NCI-H128 (cell line): Measurements from ENCODE around the gene JSRP1.

ENCODE experiments used
- DNase-seq: peaks from one replicate; lab custom pipeline; 2025; ENCODE audit not compliant: unreplicated experiment; lab: John Stamatoyannopoulos, UW

Gene JSRP1, protein sequence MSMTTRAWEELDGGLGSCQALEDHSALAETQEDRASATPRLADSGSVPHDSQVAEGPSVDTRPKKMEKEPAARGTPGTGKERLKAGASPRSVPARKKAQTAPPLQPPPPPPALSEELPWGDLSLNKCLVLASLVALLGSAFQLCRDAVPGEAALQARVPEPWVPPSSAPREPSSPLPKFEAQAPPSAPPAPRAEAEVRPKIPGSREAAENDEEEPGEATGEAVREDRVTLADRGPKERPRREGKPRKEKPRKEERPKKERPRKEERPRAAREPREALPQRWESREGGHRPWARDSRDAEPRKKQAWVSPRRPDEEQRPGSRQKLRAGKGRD

DNA sequence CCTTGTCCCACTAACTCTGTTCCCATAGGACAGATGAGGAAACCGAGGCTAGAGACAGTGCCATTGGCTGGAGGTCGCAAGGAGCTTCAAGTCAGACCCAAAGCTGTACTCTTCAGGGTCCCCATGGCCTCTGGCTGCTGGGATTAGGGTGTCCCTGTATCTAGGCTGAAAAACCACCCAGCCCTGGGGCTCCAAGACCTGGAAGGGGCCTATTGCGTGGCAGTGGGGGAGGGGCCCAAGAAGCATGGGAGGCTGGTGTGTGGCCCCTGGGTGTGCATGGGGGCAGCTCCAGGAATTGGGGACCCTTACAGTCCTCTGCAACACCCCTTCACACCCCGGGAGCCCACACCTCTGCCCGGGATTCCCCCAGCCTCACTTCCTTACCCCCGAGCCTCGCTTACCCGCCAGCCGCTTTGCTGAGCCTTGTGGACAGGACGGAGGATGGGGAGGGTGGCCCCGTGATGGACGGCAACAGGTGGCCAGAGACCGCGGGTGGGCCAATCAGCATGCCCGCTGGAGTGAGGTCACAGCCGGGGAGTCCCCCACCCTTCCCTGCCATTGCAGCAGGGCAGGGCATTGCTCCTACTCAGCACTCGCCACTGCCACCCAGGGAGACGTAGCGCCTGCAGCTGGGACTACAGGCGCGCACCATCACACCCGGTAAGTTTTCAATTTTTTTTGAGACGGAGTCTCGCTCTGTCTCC, at the start of gene JSRP1:
Gene JSRP1, minus strand, starts transcription at position 436 of the 704 bp plus-strand sequence. CDS start 1,103 bp downstream, outside the sequence.
- no peak for DNase-seq

DNA sequence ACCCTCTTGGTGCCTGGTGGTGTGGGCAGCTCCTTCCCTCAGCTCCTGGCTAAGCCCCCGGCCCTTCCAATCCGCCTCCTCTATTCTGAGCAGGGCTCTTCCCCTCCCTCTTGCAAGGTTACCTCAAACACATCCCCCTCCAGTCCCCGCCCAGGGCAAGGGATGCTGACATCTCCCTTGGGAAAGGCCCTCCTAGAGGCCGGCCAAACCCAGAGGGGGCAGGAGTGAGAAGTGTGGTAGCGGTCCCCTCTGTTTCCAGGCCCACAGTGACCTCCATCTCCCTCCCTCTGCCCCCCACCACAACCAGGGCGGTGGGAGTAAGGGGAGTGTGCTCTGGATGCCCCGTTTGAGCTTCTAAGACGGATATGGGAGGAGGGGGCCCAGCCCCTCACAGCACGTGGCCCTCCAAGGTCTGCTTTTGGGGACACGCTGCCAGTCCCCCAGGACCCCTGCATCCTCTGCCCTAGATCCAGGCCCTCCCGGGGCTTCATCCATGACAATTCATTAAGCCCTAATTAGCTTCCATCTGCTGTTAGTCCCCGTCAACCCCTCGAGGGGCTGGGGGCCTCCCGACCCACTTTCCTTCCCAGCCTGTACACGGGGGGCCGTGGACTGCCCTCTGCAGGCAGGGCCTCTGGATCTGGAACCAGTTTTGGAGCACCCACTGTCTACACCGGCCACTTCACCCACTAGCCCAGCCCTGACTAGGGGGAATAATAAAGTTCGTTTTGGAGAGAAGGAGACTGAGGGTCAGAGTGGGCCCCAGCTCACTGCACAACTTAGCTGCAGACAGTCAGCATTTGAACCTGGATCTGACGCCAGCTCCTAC, 49.4 kb upstream of the JSRP1 start:
- DNase-seq = no peak

DNA sequence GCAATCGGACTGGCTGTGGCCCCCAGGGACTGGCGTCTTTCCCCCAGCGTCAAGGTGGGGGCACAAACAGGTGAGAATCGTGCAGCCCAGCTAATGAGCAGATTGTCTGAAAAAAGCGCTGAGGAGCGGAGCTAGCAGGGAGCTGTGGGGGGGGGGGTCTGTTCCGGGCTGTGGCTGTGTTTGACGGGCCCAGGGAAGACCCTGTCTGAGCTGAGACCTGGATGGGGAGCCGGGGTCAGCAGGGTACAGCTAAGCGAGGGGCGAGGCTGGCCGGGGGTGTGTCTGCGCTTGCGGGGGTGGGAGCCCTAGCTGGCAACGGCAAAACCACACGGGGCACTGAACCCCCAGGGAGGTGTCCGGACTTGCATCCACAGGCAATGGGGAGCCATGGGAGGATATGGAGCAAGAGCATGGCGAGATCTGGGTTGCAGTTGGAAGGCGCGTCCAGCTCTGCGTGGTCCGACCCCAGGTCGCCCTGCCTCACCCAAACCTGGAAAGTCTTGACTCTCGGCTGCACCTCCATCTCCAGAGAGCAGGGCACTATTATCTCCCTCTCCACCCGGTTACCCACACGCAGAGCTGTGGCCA, 47.1 kb upstream of the JSRP1 start:
- DNase-seq = no peak

DNA sequence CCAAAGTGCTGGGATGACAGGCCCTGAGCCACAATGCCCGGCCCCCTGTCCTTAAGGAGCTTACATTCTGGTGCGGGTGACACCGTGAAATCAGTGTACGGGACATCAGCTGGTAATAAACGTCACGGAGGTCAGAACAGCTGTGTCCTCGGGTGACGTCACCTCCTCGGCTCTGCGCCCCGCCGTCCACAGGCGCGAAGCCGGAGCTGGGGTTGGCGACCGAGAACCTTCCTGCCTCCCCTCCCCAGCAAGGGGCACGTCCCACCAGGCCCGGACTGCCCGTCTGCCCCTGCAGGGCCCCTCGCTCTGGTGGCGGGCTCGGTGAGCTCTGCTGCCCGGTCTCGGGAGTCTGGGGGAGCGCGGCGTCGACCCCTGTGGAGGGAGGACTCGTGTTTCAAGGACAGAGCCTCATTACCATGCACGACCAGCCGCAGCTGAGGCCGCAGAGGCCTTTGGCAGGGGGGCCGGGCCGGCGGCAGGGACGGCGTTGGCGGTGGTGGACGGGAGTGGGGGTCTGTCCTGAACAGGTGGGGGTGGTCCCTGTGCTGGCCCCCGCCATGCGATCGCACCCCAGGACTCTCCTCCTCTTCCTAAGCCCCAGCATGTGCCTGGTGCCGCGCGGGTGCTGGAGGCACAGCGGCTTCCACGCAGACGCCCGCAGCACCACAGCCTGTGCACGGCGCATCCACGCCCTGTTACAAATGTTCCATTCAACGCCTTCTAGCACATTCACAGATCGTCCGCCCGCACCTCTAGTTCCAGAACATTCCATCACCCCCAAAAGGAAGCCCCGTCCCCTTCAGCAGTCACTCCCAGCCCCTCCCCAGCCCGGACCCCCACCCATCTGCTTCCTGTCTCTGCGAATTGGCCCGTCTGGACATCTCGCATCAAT, 46.3 kb upstream of the JSRP1 start:
- no peak for DNase-seq

DNA sequence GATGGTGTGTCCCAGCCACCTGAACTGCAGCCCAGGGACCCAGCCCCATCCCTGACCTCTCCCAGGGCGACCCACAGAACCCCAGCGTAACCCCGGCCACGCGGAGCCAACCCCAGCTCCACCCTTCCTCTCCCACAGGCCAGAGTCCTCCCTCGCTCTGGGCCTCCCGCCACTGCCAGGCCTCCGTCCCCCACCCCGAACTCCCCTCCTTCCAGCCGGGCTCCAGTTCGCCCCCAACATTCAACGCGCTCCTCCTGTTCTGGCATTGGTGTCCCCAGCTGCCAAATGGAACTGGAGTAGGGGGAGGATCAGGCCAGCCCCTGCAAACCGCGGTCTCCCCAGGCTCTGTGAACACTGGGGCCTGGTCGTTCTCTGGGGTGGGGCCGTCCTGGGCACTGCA, 44.3 kb upstream of the JSRP1 start:
- DNase-seq = no peak

DNA sequence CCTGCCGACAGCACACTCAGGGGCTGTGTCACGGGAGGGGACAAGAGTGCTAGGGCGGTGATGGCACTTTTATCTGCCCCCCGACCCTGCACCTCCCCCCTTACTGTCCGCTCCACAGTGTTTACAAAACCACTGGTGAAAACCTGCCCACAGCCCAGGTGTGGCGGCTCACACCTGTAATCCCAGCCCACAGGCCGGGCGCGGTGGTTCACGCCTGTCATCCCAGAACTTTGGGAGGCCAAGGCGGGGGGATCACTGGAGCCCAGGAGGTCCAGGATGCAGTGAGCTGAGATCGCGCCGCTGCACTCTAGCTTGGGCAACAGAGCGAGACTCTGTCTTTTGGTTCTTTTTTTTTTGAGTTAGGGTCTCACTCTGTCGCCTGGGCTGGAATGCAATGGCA, 39.9 kb upstream of the JSRP1 start:
- DNase-seq = no peak

DNA sequence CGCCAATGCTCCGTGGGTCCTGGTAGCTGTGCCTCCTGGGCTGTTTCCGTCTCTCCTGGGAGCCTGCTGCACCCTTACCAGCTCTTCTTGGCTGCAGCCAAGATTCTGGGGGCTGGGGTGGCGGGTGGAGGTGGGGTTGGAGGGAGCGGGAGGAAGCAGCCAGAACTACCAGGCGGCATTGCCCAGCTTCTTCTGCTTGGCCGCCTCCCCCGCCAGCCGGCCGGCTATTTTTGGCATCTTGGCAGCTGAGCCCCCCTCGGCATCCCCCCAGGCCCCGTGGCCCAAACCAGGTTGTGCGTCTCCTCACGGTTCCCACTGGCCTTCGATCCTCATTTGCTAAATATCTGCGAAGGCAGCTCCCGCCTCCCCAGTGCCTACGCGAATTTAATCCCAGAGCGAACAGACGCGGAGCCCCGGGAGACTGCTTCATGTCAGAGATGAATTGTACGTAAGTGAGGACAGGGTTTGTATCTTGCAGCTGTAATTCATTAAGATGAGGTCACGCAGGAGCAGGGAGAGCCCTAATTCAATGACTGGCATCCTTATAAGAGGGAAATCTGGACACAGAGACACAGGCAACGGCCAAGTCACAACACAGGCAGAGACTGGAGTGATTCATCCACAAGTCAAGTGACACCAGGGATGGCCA, 38.6 kb upstream of the JSRP1 start:
- no peak for DNase-seq

DNA sequence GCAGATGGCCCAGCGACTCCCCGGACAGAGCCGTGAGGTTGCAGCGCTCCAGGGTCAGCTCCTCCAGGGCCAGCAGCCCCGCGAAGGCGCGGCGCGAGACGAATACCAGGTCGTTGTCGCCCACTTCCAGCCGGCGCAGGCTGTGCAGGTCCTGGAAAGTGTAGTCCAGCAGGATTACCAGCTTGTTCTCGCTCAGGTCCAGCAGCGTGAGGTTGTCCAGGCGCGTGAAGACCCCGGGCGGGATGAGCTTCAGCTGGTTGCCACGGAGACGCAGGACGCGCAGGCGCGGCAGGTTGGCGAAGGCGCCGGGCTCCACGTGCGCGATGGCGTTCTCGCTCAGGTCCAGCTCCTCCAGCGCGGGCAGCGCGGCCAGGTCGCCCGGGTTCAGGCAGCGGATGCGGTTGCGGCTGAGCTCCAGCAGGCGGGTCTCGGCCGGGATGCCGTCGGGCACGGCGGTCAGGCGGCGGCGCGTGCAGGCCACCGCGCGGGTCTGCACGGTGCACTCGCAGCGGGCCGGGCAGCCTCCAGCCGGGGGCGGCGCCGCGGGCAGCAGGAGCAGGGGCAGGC, 35.1 kb upstream of the JSRP1 start:
- no peak for DNase-seq

DNA sequence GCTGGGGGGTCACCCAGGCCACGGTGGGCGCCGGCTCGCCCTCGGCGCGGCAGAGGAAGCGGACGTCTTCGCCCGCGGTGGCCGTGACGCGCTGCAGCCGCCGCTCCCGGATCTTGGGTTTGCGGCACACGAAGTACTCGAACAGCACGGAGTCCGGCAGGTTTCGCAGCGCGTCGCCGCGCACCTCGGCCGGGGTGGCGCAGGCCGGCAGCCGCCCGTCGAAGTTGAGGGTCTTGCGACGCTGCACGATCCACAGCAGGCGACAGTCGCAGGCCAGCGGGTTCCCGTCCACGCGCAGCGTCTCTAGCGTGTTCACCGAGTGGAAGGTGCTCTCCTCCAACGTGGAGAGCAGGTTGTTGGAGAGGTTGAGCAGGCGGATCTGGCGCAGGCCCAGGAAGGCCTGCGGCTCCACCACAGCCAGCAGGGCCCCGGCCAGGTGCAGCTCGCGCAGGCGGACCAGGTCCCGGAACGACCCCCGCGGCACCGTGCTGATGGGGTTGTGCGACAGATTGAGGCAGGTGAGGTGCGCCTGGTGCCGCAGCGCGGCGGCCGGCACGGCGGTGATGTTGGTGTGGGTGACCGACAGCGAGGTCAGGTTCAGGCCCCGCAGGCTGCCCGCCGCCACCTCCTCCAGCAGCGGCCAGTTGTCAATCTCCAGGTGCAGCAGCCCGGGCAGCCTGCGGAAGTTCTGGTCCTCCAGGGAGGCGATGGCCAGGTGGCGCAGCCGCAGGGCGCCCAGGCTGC, 34.4 kb upstream of the JSRP1 start:
- DNase-seq = no peak

DNA sequence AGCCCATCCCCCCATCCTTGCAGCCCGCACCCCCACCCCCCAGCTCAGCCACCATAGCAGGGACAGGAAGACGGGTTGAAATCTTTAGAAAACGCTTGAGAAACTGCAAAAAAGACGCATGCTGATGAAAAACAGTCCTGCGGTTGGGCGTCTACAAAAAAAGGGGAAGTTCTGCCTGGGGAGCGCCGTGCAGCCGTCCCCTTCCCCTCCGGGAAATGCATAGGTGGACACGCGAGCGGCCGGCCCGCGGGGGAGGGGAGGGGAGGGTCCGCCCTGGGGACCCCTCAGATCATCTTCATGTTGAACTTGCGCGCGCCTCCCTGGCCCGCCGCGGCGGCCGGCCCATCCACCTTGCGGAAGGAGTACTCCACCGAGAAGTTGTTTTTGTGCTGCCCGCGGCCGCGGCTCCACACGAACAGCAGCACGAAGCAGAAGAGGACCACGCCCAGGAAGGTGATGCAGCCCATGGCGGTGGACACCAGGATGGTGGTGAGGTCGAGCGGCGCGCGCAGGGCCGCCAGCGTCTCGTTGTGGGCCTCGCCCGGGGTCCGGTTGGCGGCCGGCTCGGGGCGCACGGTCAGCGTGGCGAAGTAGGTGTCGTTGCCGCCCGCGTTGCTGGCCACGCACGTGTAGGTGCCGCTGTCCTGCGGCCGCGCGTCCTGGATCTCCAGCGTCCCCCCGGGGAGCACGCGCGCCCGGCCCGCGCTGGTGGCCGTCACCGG, 33.7 kb upstream of the JSRP1 start:
- DNase-seq = no peak

DNA sequence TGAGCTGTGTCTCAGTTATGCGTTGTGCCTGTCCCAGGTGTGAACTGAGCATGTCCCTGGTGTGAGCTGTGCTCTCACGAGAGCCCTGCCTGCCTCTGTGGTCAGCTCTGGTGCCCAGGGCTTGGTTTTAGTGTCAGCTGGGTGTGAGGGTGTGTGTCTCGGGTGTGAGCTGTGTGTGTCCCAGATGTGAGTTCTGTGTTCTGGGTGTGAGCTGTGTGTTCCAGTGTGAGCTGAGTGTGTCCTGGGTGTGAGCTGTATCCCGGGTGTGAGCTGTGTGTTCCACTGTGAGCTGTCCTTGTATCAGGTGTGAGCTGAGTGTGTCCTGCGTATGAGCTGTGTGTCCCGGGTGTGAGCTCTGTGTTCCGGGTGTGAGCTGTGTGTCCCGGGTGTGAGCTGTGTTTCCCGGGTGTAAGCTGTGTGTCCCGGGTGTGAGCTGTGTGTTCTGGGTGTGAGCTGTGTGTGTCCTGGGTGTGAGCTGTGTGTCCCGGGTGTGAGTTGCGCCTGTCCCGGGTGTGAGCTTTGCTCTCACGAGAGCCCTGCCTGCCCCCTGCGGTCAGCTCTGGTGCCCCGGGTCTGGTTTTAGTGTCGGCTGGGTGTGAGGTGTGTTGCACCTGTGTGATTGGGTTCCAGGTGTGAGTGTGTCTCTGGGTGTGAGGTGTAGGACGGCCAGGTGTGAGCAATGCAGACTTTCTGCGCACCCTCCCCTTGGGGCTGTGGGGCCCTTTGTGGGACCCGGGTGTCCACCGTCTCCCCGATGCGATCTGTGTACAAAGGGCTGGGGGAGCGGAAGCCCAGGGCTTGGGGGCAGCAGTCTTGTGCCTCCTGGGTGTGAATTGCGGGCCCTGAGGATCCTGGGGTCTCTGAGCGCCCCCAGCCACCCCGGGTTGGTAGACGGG, 32.8 kb upstream of the JSRP1 start:
- no peak for DNase-seq

DNA sequence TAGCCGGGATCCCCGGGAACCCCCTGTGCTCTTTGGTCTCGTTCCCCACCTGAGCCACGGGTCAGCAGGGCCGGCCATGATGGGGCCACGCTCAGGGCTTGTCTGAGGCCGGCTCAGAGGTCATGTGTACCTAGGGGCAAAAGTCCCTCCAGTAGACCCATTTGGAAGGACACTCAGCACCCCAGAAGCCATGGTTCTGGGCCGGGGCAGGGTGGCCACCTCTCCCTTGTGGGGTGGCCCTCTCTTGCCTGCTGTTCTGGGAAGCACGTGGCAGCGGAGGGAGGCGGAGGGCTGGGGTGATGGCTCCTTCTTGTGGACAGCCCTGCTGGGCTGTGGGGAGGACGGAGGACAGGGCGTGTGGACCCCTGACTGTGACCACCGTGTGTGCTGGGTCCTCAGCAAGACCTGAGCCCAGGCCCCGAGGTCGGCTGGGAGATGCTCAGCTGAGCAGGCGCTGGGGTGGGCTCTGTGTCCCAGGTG, 32.2 kb upstream of the JSRP1 start:
- DNase-seq = no peak

DNA sequence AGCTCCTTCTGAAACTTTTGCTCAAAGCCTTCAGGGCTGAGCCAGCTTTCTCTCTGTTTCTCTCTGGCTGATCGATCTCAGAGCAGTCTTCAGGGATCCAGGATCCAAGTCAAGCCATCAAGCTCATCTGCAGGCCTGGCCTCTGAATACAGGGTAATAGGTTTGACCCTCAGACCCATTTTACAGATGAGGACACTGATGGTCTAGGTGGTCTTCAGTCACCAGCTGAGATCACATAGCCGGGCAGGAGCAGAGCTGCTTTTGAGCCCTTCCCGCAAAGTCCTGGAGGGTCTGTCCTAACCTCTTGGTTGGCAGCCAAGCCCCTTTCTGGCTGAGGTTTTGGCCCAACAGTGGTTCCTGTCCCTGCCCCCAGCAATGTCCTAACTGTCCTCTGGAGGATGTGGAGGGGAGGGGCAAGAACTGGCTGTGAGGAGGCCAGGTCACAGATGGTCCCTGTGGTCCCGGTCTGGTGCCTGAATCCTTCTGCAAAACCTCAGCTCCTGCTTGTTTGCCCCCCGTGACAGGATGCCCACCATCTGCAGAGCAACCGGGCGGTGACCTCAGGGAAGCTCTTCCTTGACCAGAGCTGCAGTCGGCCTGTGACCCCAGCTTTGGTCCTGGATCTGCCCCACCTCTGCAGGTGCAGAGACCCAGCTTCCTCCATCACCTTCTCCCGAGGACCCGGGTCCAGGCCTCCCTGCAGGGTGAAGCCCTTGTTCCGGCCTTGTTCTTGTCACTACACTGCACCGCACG, 31.5 kb upstream of the JSRP1 start:
- DNase-seq = no peak

DNA sequence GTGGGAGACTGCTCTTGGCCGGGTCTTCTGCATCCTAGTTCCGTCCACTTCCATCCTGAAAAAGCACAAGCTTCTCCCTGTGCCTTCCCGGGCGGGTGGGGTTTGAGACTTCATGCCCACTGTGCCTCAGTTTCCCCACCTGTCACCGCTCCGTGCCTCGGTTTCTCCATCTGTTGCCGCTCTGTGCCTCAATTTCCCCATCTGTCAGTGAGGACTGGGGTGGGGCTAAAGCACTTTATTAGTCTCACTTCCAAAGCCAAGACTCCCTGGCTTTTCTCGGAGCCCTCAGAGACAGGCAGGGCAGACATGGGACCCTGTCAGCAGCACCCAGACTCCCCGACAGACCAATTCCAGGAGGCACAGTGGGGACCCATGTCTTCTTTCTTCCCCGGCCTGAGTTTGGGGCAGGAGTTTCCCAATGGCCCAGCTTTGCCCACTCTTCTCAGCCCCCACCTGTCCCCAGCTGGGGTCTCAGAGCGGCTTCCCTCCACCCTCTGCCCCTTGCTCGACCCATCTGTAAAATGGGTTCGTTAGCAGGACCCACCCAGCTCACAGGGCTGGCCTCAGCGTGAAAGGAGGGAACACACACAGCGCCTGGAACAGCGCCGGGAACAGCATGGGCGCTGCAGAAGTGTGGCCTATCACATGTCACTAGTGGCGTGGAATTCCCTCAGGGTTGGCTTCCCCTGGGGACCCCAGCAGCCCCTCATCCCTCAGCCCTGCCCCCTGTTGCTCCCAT, 30.4 kb upstream of the JSRP1 start:
- DNase-seq = no peak

DNA sequence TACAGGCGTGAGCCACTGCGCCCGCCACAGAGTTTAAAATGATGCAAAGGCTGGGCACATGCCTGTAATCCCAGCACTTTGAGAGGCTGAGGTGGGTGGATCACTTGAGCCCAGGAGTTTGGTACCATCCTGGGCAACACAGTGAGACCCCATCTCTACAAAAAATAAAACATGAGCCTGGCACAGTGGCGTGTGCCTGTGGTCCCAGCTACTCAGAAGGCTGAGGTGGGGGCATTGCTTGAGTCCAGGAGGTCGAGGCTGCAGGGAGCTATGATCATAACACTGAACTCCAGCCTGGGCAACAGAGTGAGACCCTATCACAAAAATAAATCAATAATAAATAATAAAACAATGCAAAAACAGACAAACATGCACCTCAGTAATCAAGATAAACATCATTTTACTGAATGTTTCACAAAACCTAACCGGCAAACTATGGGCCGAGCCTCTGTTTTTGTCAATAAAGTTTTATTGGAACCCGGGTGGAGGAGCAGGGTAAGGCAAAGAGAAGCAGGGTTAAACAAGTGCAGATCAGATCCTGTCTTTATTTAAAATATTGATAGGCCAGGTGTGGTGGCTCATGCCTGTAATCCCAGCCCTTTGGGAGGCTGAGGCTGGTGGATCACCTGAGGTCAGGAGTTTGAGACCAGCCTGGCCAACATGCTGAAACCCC, 27.8 kb upstream of the JSRP1 start:
- no peak for DNase-seq
